Naive thymus-derived CD4-positive, alpha-beta T cell (primary cell): Measurements from ENCODE around the gene ARIH1. TPM values are rescaled to one million over a fixed set of nuclear protein-coding genes. Genes with fewer than 3 reads are reported as not detected.
A peak's percentile ranks its signal among the peaks of the same experiment; 100 is the strongest.

Experiments
- ATAC-seq: fragments of 150-1000 bp; cut with Tn5 transposase; 2 replicates; pipeline ENCODE4 v1.10.0; 2021; ENCODE audit warnings: mild to moderate bottlenecking, moderate library complexity
- CTCF ChIA-PET: fragments of 350-600 bp; sonication (Branson Sonifier 250); formaldehyde crosslinking; loops from one replicate; lab custom pipeline; 2021; ENCODE audit warnings: antibody characterized with exemption; lab: Charles Lee
- POLR2A ChIA-PET: fragments of 350-600 bp; sonication (Branson Sonifier 250); formaldehyde crosslinking; loops from one replicate; lab custom pipeline; 2021; ENCODE audit warnings: antibody characterized with exemption, inconsistent platforms; lab: Charles Lee
- DNase-seq, 9 donors: peaks; one replicate each; pipeline versions ENCODE4 v3.0.0 to v3.0.0-alpha.2; 2020 to 2022; ENCODE audit warnings: mixed read lengths in 1 of 9
- H3K27ac ChIP-seq: one replicate; pipeline ENCODE4 v1.7.0; 2013; ENCODE audit warnings: mild to moderate bottlenecking, low read depth, low read length, moderate library complexity
- H3K27me3 ChIP-seq, 2 donors: one replicate each; pipeline ENCODE4 v1.7.0; 2013; ENCODE audit warnings: low read length in 2 of 2, mild to moderate bottlenecking in 2 of 2, moderate library complexity in 2 of 2; ENCODE audit not compliant: control insufficient read depth in 2 of 2, insufficient read depth in 2 of 2
- H3K36me3 ChIP-seq, 3 experiments: 1 replicate in 2 of 3; 2 replicates in 1 of 3; pipeline ENCODE4 v1.7.0; 2013; ENCODE audit warnings: low read length in 3 of 3, mild to moderate bottlenecking in 3 of 3, moderate library complexity in 1 of 3; ENCODE audit not compliant: insufficient read depth in 3 of 3, control insufficient read depth in 2 of 3
- H3K4me1 ChIP-seq, 2 donors: one replicate each; pipeline ENCODE4 v1.7.0; 2013; ENCODE audit warnings: low read length in 2 of 2, mild to moderate bottlenecking in 2 of 2, moderate library complexity in 1 of 2; ENCODE audit not compliant: control insufficient read depth in 2 of 2, insufficient read depth in 2 of 2
- H3K4me3 ChIP-seq: 2 replicates; pipeline ENCODE4 v1.7.0; 2013; ENCODE audit warnings: mild to moderate bottlenecking, low read length
- H3K9me3 ChIP-seq, 3 experiments: 1 replicate in 2 of 3; 2 replicates in 1 of 3; pipeline ENCODE4 v1.7.0; 2013; ENCODE audit warnings: low read length in 3 of 3; ENCODE audit not compliant: control insufficient read depth in 2 of 3
- H3K27ac Mint-ChIP-seq, 9 donors: one replicate each; pipeline ENCODE4 v1.8.0; 2020 to 2022; ENCODE audit warnings: mixed read lengths in 9 of 9, mild to moderate bottlenecking in 8 of 9, moderate library complexity in 5 of 9, inconsistent platforms in 2 of 9
- H3K27me3 Mint-ChIP-seq, 5 donors: one replicate each; pipeline ENCODE4 v1.8.0; 2021 to 2022; ENCODE audit warnings: mixed read lengths in 5 of 5, mild to moderate bottlenecking in 1 of 5
- H3K36me3 Mint-ChIP-seq, 5 donors: one replicate each; pipeline ENCODE4 v1.8.0; 2020 to 2022; ENCODE audit warnings: mixed read lengths in 5 of 5, mild to moderate bottlenecking in 3 of 5, inconsistent platforms in 1 of 5
- H3K4me1 Mint-ChIP-seq, 7 donors: one replicate each; pipeline ENCODE4 v1.8.0; 2020 to 2022; ENCODE audit warnings: mixed read lengths in 7 of 7, mild to moderate bottlenecking in 3 of 7, inconsistent platforms in 1 of 7
- H3K4me3 Mint-ChIP-seq, 10 donors: one replicate each; pipeline ENCODE4 v1.8.0; 2020 to 2022; ENCODE audit warnings: mild to moderate bottlenecking in 10 of 10, mixed read lengths in 10 of 10, moderate library complexity in 6 of 10, inconsistent platforms in 2 of 10
- H3K9me3 Mint-ChIP-seq, 11 donors: one replicate each; pipeline ENCODE4 v1.8.0; 2020 to 2022; ENCODE audit warnings: mixed read lengths in 11 of 11, mild to moderate bottlenecking in 4 of 11, inconsistent platforms in 1 of 11, moderate library complexity in 1 of 11
- intact Hi-C, 2 donors: fragments of 100-400 bp; cut with micrococcal nuclease; formaldehyde crosslinking; loops; one replicate each; pipeline ENCODE4 v1.15.1; 2023
- polyA plus RNA-seq, 2 donors: library from polyadenylated mRNA; unstranded; fragments of 300-500 nt; fragmentation: Illumina TruSeq; gene quantifications; one replicate each; pipeline ENCODE4 v1.2.3, GENCODE V29; 2021
- total RNA-seq, 6 experiments: library from RNA in 5 of 6; stranded (reverse) in 5 of 6; gene quantifications; 1 replicate in 5 of 6; 2 replicates in 1 of 6; pipeline ENCODE4 v1.2.3 and lab custom pipeline; 2021 to 2026

Gene ARIH1
- total and polyA plus RNA-seq, 7 experiments from 2014 or later = 20.1 to 191 (median 179) TPM

DNA sequence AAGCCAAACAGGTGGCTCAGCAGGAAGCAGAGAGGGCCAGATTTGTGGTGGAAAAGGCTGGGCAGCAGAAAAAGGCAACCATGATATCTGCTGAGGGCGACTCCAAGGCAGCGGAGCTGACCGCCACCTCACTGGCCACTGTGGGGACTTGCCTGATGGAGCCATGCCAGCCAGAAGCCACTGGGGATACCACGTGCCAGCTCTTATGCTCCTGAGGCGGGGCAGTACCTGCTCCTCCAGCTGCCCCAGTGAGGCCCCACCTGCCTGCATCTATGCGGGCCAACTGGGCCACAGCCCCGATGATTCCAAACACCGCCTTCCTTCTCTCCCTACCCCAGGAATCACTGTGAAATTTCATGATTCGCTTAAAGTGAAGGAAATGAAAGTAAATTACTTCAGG, 22.9 kb upstream of the ARIH1 start:
- no peaks in the 10 kb centered on the region for H3K9me3 Mint-ChIP-seq
- H3K27ac Mint-ChIP-seq = no peak overlapping the region
- no peak overlapping the region for H3K27ac ChIP-seq
- POLR2A ChIA-PET = no interaction called here
- H3K9me3 ChIP-seq = no peaks in the 10 kb centered on the region
- H3K4me1 ChIP-seq = no peaks in the 10 kb centered on the region
- ATAC-seq = no peak
- CTCF ChIA-PET = no interaction called here
- DNase-seq = no peak
- no peaks in the 10 kb centered on the region for H3K27me3 ChIP-seq
- no peak overlapping the region for H3K4me3 ChIP-seq
- no peak overlapping the region for H3K4me3 Mint-ChIP-seq
- peaks cover 0 to 13% (median 0%) of the 10 kb centered on the region in 5 donors for H3K27me3 Mint-ChIP-seq
- no peaks in the 10 kb centered on the region for H3K36me3 Mint-ChIP-seq
- no peaks in the 10 kb centered on the region for H3K36me3 ChIP-seq
- no peaks in the 10 kb centered on the region for H3K4me1 Mint-ChIP-seq
- intact Hi-C loops = no loop called here

- no peak overlapping the region for H3K27ac ChIP-seq
- Mint-ChIP-seq H3K4me1 (peaks cover 0 to 10% (median 2%) of the 10 kb centered on the region in 7 donors), H3K36me3 (no peaks in the 10 kb centered on the region), H3K4me3 (no peak overlapping the region), H3K27me3 (peaks cover 0 to 13% (median 0%) of the 10 kb centered on the region in 5 donors), H3K9me3 (peaks cover 0 to 1% (median 0%) of the 10 kb centered on the region in 11 donors), H3K27ac (no peak overlapping the region)
- ChIA-PET POLR2A (no interaction called here), CTCF (no interaction called here)
- no peak for DNase-seq
- H3K36me3 ChIP-seq = no peaks in the 10 kb centered on the region
- intact Hi-C loops = no loop called here
- ATAC-seq = no peak
- H3K4me3 ChIP-seq = no peak overlapping the region
- no peaks in the 10 kb centered on the region for H3K4me1 ChIP-seq
- H3K9me3 ChIP-seq = no peaks in the 10 kb centered on the region
- H3K27me3 ChIP-seq = no peaks in the 10 kb centered on the region
These were observed 17.4 kb upstream of the ARIH1 start for GRCh38 chr15:72456684-72457083.

DNA sequence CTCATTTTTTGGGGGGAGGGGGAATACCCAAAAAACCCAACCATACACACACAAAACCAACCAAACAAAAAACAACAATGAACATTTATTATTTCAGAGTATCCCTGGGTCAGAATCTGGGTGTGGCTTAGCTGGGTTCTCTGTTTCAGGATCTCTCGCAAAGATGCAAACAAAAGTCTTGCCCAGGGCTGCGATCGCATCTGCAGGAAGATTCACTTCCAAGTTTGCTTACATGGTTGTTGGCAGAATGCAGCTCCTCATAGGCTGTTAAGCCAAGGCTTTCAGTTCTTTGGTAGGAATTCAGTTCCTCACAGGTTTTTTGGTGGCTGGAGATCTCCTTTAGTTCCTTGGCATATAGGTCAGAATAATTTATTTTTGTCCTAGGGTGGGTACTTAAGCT, 13.7 kb upstream of the ARIH1 start:
- Histone ChIP-seq H3K4me1 (peaks cover 4% of the 10 kb centered on the region in 2 donors), H3K27me3 (no peaks in the 10 kb centered on the region), H3K27ac (no peak overlapping the region), H3K4me3 (no peak overlapping the region), H3K9me3 (no peaks in the 10 kb centered on the region), H3K36me3 (no peaks in the 10 kb centered on the region)
- Mint-ChIP-seq H3K9me3 (peaks cover 0 to 1% (median 0%) of the 10 kb centered on the region in 11 donors), H3K4me1 (peaks cover 0 to 20% (median 13%) of the 10 kb centered on the region in 7 donors), H3K27me3 (peaks cover 0 to 5% (median 0%) of the 10 kb centered on the region in 5 donors), H3K27ac (peak overlapping the region in 1 of 9 donors; percentile 41), H3K36me3 (no peaks in the 10 kb centered on the region), H3K4me3 (peak overlapping the region in 1 of 10 donors; percentile 1)
- CTCF ChIA-PET = interaction anchor here (2.9 kb wide), 1 partner anchor 13 kb away, joined by 12 read pairs; no protein-coding TSS in a partner anchor
- intact Hi-C loops = no loop called here
- POLR2A ChIA-PET = interaction anchor here (5.8 kb wide), 1 partner anchor 14 kb away, joined by 64 read pairs; the partner anchor contains the start of gene ARIH1
- DNase-seq (no peak), ATAC-seq (no peak)

DNA sequence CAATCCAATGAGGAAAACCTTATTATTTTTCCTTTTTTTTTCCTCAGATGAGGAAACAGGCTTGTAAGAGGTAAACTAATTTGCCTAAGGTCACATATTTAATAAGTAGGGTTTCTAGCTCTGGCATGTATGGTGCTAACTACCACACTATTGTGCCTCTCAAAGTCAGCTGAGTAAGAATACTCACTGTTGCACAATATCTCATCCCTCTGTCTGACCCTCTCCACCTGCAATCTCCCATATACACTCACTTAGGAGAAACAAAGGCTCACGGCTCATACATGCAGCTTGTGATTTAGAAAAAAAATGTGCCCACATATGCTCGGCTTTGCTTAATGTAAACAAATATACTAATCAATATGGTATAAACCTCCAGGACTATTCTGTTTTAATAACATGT, 10.4 kb upstream of the ARIH1 start:
- no peak for DNase-seq
- Histone ChIP-seq H3K36me3 (no peaks in the 10 kb centered on the region), H3K9me3 (no peaks in the 10 kb centered on the region), H3K4me3 (no peak overlapping the region), H3K4me1 (peaks cover 4% of the 10 kb centered on the region in 2 donors), H3K27me3 (no peaks in the 10 kb centered on the region), H3K27ac (no peak overlapping the region)
- intact Hi-C loops = no loop called here
- ATAC-seq = no peak
- H3K36me3 Mint-ChIP-seq = no peaks in the 10 kb centered on the region
- no peaks in the 10 kb centered on the region for H3K27me3 Mint-ChIP-seq
- ChIA-PET POLR2A (interaction anchor here (0.6 to 5.8 kb wide), 5 partner anchors 11 to 769 kb away, joined by 3 to 64 read pairs (median 6); partner anchors contain the start of genes ARIH1 and HEXA), CTCF (interaction anchor here (0.8 kb wide), 1 partner anchor 88 kb away, joined by 3 read pairs; the partner anchor contains the start of gene HEXA)
- no peaks in the 10 kb centered on the region for H3K9me3 Mint-ChIP-seq
- peak overlapping the region in 2 of 9 donors; percentile 21 to 23 for H3K27ac Mint-ChIP-seq
- peaks cover 0 to 20% (median 13%) of the 10 kb centered on the region in 7 donors for H3K4me1 Mint-ChIP-seq
- H3K4me3 Mint-ChIP-seq = no peak overlapping the region

DNA sequence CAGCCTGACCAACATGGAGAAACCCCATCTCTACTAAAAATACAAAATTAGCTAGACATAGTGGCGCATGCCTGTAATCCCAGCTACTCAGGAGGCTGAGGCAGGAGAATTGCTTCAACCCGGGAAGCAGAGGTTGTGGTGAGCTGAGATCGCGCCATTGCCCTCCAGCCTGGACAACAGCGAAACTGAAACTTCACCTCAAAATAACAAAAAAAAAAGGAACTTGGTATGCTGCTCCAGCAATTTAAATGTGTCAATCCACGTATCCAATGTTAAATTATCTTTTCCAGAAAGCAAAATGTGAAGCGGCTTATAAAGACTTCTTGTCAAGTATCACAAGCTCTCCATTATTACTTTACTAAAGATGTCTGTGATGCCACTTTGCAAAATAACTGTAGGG, 9.9 kb upstream of the ARIH1 start:
- intact Hi-C loops = no loop called here
- no peak overlapping the region for H3K27ac Mint-ChIP-seq
- POLR2A ChIA-PET = interaction anchor here (0.7 to 5.8 kb wide), 3 partner anchors 10 to 237 kb away, joined by 3 to 64 read pairs (median 4); partner anchors contain the start of genes ARIH1 and HEXA

GRCh38 chr15:72468103-72468502, 6.0 kb upstream of the ARIH1 start:
- H3K36me3 Mint-ChIP-seq = no peaks in the 10 kb centered on the region
- no peaks in the 10 kb centered on the region for H3K9me3 ChIP-seq
- intact Hi-C loops = no loop called here
- H3K4me3 Mint-ChIP-seq = no peak overlapping the region
- H3K27me3 ChIP-seq = no peaks in the 10 kb centered on the region
- H3K9me3 Mint-ChIP-seq = no peaks in the 10 kb centered on the region
- POLR2A ChIA-PET = interaction anchor here (0.8 kb wide), 1 partner anchor 93 kb away, joined by 3 read pairs; no protein-coding TSS in a partner anchor
- CTCF ChIA-PET = interaction anchor here (0.7 kb wide), 1 partner anchor 63 kb away, joined by 4 read pairs; no protein-coding TSS in a partner anchor
- DNase-seq (no peak), ATAC-seq (no peak)
- H3K4me1 ChIP-seq = peaks cover 6 to 7% of the 10 kb centered on the region in 2 donors
- H3K27ac ChIP-seq = no peak overlapping the region
- peaks cover 2 to 16% (median 8%) of the 10 kb centered on the region in 7 donors for H3K4me1 Mint-ChIP-seq
- no peaks in the 10 kb centered on the region for H3K36me3 ChIP-seq
- H3K27ac Mint-ChIP-seq = no peak overlapping the region
- no peaks in the 10 kb centered on the region for H3K27me3 Mint-ChIP-seq
- H3K4me3 ChIP-seq = no peak overlapping the region

More for the DNA sequence above, 9.9 kb upstream of the ARIH1 start:
- Mint-ChIP-seq H3K9me3 (no peaks in the 10 kb centered on the region), H3K4me3 (no peak overlapping the region), H3K27me3 (no peaks in the 10 kb centered on the region), H3K36me3 (no peaks in the 10 kb centered on the region), H3K4me1 (peaks cover 0 to 20% (median 13%) of the 10 kb centered on the region in 7 donors)
- no peak overlapping the region for H3K4me3 ChIP-seq
- H3K27ac ChIP-seq = no peak overlapping the region
- peaks cover 4% of the 10 kb centered on the region in 2 donors for H3K4me1 ChIP-seq
- CTCF ChIA-PET = interaction anchor here (0.7 to 0.8 kb wide), 2 partner anchors 57 to 89 kb away, joined by 3 to 5 read pairs; partner anchors contain the start of gene HEXA
- no peaks in the 10 kb centered on the region for H3K36me3 ChIP-seq
- ATAC-seq (no peak), DNase-seq (no peak)
- no peaks in the 10 kb centered on the region for H3K9me3 ChIP-seq
- no peaks in the 10 kb centered on the region for H3K27me3 ChIP-seq
